ENCODE data around the gene SLC22A13.
"Not testable (repeated sequence)": the region's sequence is repeated elsewhere in the genome, so short reads cannot be mapped to it uniquely, and the experiment has no call there.

SLC22A13 gene

DNA sequence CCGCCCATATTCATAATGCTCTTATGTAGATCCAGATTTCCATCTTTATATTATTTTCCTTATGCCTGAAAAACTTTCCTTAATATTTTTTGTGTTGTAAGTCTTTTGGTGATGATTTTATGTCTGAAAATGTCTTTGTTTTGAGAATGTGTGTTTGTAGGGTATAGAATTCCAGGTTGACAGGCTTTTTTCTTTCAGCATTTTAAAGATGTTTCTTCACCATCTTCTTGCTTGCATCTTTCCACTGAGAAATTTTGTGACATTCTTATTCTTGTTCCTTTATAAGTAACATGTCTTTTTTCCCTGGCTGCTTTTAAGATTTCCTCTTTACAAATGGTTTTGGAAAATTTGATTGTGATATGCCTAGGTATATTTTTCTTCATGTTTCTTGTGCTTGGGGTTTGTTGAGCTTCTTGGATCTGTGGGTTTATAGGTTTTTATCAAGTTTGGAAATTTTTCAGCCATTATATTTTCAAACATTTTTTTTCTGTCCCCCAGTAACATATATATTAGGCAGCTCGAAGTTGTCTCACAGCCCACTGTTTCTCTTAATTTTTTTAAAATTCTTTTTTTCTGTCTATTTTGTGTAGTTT lies 27.1 kb upstream of the SLC22A13 start:
- Histone ChIP-seq H3K27me3 (ENCODE audit: insufficient read depth, low read length) (no peaks in the 10 kb centered on the region), H3K36me3 (ENCODE audit: insufficient read depth, low read length) (peaks cover 88% of the 10 kb centered on the region), H3K4me3 (ENCODE audit: low read length) (no peak overlapping the region), H3K9me3 (ENCODE audit: insufficient read depth, low read depth, low read length) (peaks cover 16% of the 10 kb centered on the region; the same call in 1 of the 2 replicates), H3K4me1 (ENCODE audit: insufficient read depth, low read length) (no peaks in the 10 kb centered on the region), H3K9ac (ENCODE audit: low read depth, low read length) (no peak overlapping the region), H3K27ac (ENCODE audit: low read depth, low read length) (no peak overlapping the region)
- no CpG with 5 or more reads among the region's 2 CpGs for WGBS

DNA sequence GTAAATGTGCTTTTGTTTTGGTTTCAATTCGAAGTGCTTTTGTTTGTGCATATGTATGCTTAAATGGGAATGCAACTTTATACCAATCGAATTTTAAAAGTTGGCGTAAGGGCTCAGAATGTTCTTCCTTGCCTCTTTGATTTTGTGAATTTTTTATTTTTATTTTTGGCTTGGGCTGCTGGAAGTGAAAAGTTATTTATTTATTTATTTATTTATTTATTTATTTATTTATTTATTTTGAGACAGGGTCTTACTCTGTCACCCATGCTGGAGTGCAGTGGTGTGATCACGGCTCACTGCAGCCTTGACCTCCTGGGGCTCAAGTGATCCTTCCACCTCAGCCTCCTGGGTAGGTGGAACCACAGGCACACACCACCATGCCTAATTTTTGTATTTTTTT lies 22.8 kb upstream of the SLC22A13 start:
- H3K36me3 ChIP-seq (ENCODE audit: insufficient read depth, low read length), result peaks cover 86% of the 10 kb centered on the region
- not testable (repeated sequence) for H3K27ac ChIP-seq (ENCODE audit: low read depth, low read length); H3K4me3 ChIP-seq (ENCODE audit: low read length); H3K9ac ChIP-seq (ENCODE audit: low read depth, low read length); H3K9me3 ChIP-seq (ENCODE audit: insufficient read depth, low read depth, low read length); H3K4me1 ChIP-seq (ENCODE audit: insufficient read depth, low read length); H3K27me3 ChIP-seq (ENCODE audit: insufficient read depth, low read length)
- WGBS, result 92% methylated on average over 4 of the region's 4 CpGs

DNA sequence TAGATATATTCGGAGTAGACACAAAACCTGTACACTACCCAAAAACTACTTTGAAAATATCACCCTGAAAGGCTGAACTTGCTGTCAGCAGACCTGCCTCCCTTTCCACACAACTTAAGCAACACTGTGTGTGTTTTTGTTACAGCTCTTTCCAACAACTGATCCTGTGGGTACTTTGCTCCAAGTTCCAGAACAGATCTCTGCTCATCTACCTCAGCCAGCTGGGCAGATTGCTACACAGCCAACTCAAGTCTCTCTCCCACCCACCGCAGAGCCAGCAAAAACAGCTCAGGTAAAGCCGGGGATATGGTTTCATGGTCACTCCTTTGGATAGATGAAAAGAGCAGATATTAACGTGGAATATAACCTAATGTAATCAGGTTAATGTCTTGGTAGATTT lies 19.7 kb upstream of the SLC22A13 start:
- peaks cover 86% of the 10 kb centered on the region for H3K36me3 ChIP-seq (ENCODE audit: insufficient read depth, low read length)
- H3K27me3 ChIP-seq (ENCODE audit: insufficient read depth, low read length), result no peaks in the 10 kb centered on the region

DNA sequence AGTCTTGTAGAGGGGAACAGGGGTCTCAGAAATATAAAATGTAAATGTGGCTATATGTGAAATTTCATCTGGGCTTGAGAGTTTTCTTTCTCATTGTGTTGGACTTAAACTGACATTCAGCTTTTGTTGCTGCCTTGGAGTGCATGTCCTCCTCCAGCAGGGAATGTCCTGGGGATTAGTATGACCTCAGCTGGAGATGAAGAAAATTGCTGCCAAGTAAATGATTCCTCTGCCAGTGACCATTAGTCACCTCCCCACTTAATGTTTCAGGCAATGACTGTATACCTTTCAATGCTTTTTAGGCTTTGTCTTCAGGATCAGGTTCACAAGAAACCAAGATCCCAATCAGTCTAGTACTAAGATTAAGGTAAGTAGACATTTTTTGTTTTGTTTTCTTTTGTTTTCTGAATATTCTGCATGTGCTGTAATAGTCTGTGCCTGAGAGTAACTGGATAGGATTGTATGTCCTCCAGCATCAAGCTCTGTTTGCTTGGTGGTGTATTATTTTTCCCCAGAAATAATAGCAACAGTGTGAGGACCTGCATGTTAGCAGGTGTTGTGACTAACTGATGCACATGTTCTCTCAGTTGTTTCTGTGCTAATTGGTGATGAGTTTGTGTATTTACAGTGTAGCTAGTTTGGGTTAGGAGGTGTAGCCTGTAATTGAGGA lies 18.1 kb upstream of the SLC22A13 start:
- H3K36me3 ChIP-seq (ENCODE audit: insufficient read depth, low read length), result peaks cover 90% of the 10 kb centered on the region
- H3K27me3 ChIP-seq (ENCODE audit: insufficient read depth, low read length), result no peaks in the 10 kb centered on the region
- H3K9ac ChIP-seq (ENCODE audit: low read depth, low read length), result no peak overlapping the region
- no peak overlapping the region for H3K27ac ChIP-seq (ENCODE audit: low read depth, low read length)
- no peaks in the 10 kb centered on the region for H3K9me3 ChIP-seq (ENCODE audit: insufficient read depth, low read depth, low read length)
- H3K4me1 ChIP-seq (ENCODE audit: insufficient read depth, low read length), result peaks cover 4% of the 10 kb centered on the region; the same call in 1 of the 2 replicates
- H3K4me3 ChIP-seq (ENCODE audit: low read length), result no peak overlapping the region

More for the DNA sequence above, 19.7 kb upstream of the SLC22A13 start:
- Histone ChIP-seq H3K9ac (ENCODE audit: low read depth, low read length) (no peak overlapping the region), H3K27ac (ENCODE audit: low read depth, low read length) (no peak overlapping the region), H3K9me3 (ENCODE audit: insufficient read depth, low read depth, low read length) (no peaks in the 10 kb centered on the region), H3K4me1 (ENCODE audit: insufficient read depth, low read length) (peaks cover 4% of the 10 kb centered on the region; the same call in 1 of the 2 replicates), H3K4me3 (ENCODE audit: low read length) (no peak overlapping the region)
- 92% methylated on average over 4 of the region's 4 CpGs for WGBS

DNA sequence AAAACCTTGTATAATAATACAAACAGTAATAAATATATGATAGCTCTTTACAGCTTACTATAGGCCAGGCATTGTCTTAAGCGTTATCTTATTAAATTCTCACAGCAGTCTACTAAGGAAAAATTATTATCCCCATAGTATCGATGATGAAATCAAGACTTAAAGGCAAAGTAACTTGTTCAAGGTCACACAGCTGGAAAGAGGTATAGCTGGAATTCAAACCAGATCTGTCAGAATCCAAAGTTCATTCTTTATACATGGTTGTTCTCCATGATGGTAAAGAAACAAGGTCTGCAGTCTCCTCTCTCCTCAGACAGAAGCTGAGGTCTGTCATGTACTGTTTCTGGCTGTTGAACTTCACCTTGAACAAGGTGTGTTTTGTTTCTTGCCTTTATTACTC lies 15.4 kb upstream of the SLC22A13 start:
- Histone ChIP-seq H3K4me3 (ENCODE audit: low read length) (no peak overlapping the region), H3K27ac (ENCODE audit: low read depth, low read length) (no peak overlapping the region), H3K4me1 (ENCODE audit: insufficient read depth, low read length) (peaks cover 4% of the 10 kb centered on the region; the same call in 1 of the 2 replicates), H3K9me3 (ENCODE audit: insufficient read depth, low read depth, low read length) (no peaks in the 10 kb centered on the region), H3K27me3 (ENCODE audit: insufficient read depth, low read length) (no peaks in the 10 kb centered on the region), H3K9ac (ENCODE audit: low read depth, low read length) (no peak overlapping the region), H3K36me3 (ENCODE audit: insufficient read depth, low read length) (peaks cover 96% of the 10 kb centered on the region)
- 93% methylated on average over 2 of the region's 2 CpGs for WGBS

DNA sequence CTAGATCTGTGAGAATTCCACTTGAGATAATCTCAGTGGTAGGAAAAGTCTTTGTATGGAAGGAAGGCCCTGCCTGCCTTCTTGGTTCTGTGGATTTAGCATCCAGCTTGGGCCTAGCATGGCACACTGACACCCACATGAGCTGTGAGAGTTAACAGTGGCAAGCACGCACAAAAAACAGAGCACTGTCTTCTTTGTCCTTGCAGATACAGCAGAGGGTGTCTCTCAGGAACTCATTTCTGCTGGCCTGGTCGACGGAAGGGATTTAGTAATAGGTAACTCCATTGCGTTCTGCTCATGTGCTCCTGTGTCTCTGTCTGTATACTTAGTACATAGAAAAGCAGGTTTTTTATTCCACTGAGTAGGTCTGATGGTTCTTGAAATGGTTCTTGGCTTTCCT lies 14.4 kb upstream of the SLC22A13 start:
- H3K36me3 ChIP-seq (ENCODE audit: insufficient read depth, low read length), result peaks cover 88% of the 10 kb centered on the region
- no peaks in the 10 kb centered on the region for H3K27me3 ChIP-seq (ENCODE audit: insufficient read depth, low read length)
- no peak overlapping the region for H3K27ac ChIP-seq (ENCODE audit: low read depth, low read length)
- H3K4me3 ChIP-seq (ENCODE audit: low read length), result no peak overlapping the region
- peaks cover 4% of the 10 kb centered on the region; the same call in 1 of the 2 replicates for H3K4me1 ChIP-seq (ENCODE audit: insufficient read depth, low read length)
- H3K9me3 ChIP-seq (ENCODE audit: insufficient read depth, low read depth, low read length), result no peaks in the 10 kb centered on the region
- H3K9ac ChIP-seq (ENCODE audit: low read depth, low read length), result no peak overlapping the region
- 94% methylated on average over 4 of the region's 4 CpGs for WGBS

DNA sequence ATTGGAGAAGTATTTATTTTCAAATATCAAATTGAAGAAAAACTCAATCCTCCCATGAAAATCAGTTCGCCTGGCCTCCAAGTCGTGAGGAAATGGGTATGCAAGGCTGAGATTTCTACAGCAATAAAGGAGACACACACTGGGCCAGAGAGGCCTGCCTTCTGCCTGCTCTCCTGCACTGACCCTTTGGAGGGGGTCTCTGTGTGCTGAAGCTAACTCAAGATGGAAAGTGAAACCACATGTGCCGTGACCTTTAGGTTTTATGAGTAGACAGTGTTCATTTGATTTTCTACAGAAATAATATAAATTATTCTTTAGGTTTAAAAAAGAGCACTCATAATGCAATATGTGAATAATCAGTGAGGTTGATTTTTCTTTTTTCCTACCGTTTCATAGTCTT lies 11.9 kb upstream of the SLC22A13 start:
- Histone ChIP-seq H3K36me3 (ENCODE audit: insufficient read depth, low read length) (peaks cover 67% of the 10 kb centered on the region), H3K4me3 (ENCODE audit: low read length) (no peak overlapping the region), H3K9me3 (ENCODE audit: insufficient read depth, low read depth, low read length) (no peaks in the 10 kb centered on the region), H3K27ac (ENCODE audit: low read depth, low read length) (no peak overlapping the region), H3K9ac (ENCODE audit: low read depth, low read length) (no peak overlapping the region), H3K27me3 (ENCODE audit: insufficient read depth, low read length) (no peaks in the 10 kb centered on the region), H3K4me1 (ENCODE audit: insufficient read depth, low read length) (no peaks in the 10 kb centered on the region)
- WGBS, result 88% methylated on average over 4 of the region's 4 CpGs

DNA sequence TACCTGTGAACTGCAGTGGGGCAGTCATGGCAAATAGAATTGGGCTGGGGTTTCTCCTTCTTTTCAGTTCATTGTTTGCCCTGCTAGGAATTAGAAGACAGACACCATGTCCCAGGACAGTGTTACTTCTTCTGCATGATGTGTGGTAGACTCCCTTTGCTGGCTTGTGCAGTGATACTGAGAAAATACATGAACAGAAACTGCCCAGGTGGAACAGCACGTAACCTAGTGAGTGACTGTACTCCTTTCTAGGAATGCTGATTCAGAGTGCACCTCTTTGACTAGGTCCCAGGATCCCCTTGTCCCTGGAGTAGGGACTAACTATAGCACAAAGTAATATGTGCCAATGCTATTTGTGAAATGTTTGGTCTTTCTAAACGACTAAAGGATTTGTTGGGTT lies 10.7 kb upstream of the SLC22A13 start:
- Histone ChIP-seq H3K4me1 (ENCODE audit: insufficient read depth, low read length) (no peaks in the 10 kb centered on the region), H3K4me3 (ENCODE audit: low read length) (no peak overlapping the region), H3K27ac (ENCODE audit: low read depth, low read length) (no peak overlapping the region), H3K9ac (ENCODE audit: low read depth, low read length) (no peak overlapping the region), H3K9me3 (ENCODE audit: insufficient read depth, low read depth, low read length) (no peaks in the 10 kb centered on the region), H3K27me3 (ENCODE audit: insufficient read depth, low read length) (no peaks in the 10 kb centered on the region), H3K36me3 (ENCODE audit: insufficient read depth, low read length) (peaks cover 56% of the 10 kb centered on the region)
- WGBS, result 95% methylated on average over 2 of the region's 2 CpGs

DNA sequence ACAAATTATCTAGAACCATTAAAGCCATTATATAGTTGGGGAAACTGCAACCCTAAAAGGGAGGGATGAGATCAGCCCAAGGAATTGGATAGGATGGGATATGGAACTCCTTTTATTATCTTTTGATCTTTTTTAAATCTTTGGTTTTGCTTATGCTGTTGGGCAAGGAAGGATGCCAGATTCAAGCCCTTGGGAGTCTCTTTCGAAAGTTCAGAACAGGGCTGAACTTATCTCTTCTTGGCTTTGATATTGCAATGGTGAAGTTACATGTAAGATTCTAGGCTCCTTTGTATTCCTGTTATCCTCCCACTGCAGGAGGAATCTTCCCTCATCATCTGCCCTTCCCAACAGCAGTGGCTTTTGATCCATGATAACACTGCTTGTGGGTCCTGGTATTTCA lies 10.0 kb upstream of the SLC22A13 start:
- H3K36me3 ChIP-seq (ENCODE audit: insufficient read depth, low read length), result peaks cover 48% of the 10 kb centered on the region
- no peak overlapping the region for H3K4me3 ChIP-seq (ENCODE audit: low read length)
- H3K27ac ChIP-seq (ENCODE audit: low read depth, low read length), result no peak overlapping the region
- H3K9me3 ChIP-seq (ENCODE audit: insufficient read depth, low read depth, low read length), result no peaks in the 10 kb centered on the region
- WGBS, result 96% methylated on average over 1 of the region's 1 CpG
- no peaks in the 10 kb centered on the region for H3K27me3 ChIP-seq (ENCODE audit: insufficient read depth, low read length)
- H3K9ac ChIP-seq (ENCODE audit: low read depth, low read length), result no peak overlapping the region
- no peaks in the 10 kb centered on the region for H3K4me1 ChIP-seq (ENCODE audit: insufficient read depth, low read length)

DNA sequence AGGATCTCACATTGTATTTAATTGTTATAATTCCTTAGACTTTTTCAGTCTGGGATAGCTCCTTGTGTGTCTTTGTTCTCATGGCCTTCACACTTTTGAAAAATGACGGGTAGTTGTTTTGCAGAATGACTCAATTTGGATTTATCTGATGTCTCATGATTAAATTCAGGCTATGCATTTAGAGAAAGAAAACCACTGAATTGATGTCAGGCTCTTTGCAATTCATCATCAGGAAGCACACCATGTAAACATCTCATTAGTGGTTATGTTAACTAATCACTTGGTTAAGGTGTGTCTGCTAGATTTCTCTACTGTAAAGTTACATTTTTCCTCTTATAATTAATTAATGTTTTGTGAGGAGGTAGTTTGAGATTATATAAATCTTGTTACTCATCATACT lies 8.0 kb upstream of the SLC22A13 start:
- H3K4me3 ChIP-seq (ENCODE audit: low read length), result no peak overlapping the region
- no peaks in the 10 kb centered on the region for H3K4me1 ChIP-seq (ENCODE audit: insufficient read depth, low read length)
- H3K9ac ChIP-seq (ENCODE audit: low read depth, low read length), result no peak overlapping the region
- H3K27ac ChIP-seq (ENCODE audit: low read depth, low read length), result no peak overlapping the region
- H3K9me3 ChIP-seq (ENCODE audit: insufficient read depth, low read depth, low read length), result no peaks in the 10 kb centered on the region
- H3K36me3 ChIP-seq (ENCODE audit: insufficient read depth, low read length), result peaks cover 29% of the 10 kb centered on the region
- WGBS, result 91% methylated on average over 1 of the region's 1 CpG
- no peaks in the 10 kb centered on the region for H3K27me3 ChIP-seq (ENCODE audit: insufficient read depth, low read length)

DNA sequence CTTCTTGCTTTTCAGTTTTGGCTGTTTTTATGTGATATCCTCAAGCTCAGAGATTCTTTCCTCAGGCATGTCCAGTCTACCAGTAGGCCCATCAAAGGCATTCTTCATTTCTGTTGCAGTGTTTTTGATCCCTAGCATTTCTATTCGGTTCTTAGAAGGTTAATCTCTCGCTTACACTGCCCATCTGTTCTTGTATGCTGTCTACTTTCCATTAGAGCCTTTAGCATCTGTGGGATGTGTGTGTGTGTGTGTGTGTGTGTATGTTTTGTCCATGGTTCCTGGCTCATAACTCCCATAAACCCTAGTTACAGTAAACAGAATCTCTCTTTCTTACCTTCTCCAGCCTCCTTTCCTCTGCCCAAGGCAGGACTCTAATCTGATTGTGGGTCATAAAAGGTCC lies 5.1 kb upstream of the SLC22A13 start:
- H3K27me3 ChIP-seq (ENCODE audit: insufficient read depth, low read length), result no peaks in the 10 kb centered on the region
- H3K9me3 ChIP-seq (ENCODE audit: insufficient read depth, low read depth, low read length), result no peaks in the 10 kb centered on the region
- H3K4me1 ChIP-seq (ENCODE audit: insufficient read depth, low read length), result peaks cover 7% of the 10 kb centered on the region; the same call in 1 of the 2 replicates
- no peak overlapping the region for H3K27ac ChIP-seq (ENCODE audit: low read depth, low read length)
- H3K9ac ChIP-seq (ENCODE audit: low read depth, low read length), result no peak overlapping the region
- WGBS, result 98% methylated on average over 2 of the region's 2 CpGs
- H3K4me3 ChIP-seq (ENCODE audit: low read length), result no peak overlapping the region
- H3K36me3 ChIP-seq (ENCODE audit: insufficient read depth, low read length), result 0 out of 2 replicates have a peak, but pooled peaks cover 3% of the 10 kb centered on the region
